HepG2 (cell line): ENCODE measurements around the gene GRK6. TPM values are rescaled to one million over a fixed set of nuclear protein-coding genes. Genes with fewer than 3 reads are reported as not detected.

ENCODE experiments used
- ATF1 ChIP-seq: IDR thresholded peaks from 2 replicates; pipeline ENCODE4 v1.6.1; 2016; ENCODE audit warnings: mild to moderate bottlenecking, control low read depth
- FOXC1 ChIP-seq: sonication (generic); formaldehyde crosslinking; IDR thresholded peaks from 2 replicates; pipeline ENCODE4 v1.8.0; 2022; ENCODE audit warnings: mild to moderate bottlenecking, missing genetic modification reagents, borderline replicate concordance
- MATR3 ChIP-seq: sonication (generic); formaldehyde crosslinking; IDR thresholded peaks from 2 replicates; pipeline ENCODE4 v1.4.0; 2020; ENCODE audit warnings: missing genetic modification reagents
- MAZ ChIP-seq, 2 experiments: sonication (generic) in 1 of 2; formaldehyde crosslinking in 1 of 2; IDR thresholded peaks; 2 replicates each; pipeline versions ENCODE4 v1.5.0 to v1.6.1; 2012 to 2020; ENCODE audit warnings: low read depth in 2 of 2, mild to moderate bottlenecking in 2 of 2, borderline replicate concordance in 1 of 2, improper control_type of control experiment in 1 of 2, low read length in 1 of 2, missing genetic modification reagents in 1 of 2, moderate library complexity in 1 of 2
- PHF8 ChIP-seq: sonication (generic); formaldehyde crosslinking; IDR thresholded peaks from 2 replicates; pipeline ENCODE4 v1.5.0; 2020; ENCODE audit warnings: missing genetic modification reagents
- RCOR2 ChIP-seq: IDR thresholded peaks from 2 replicates; pipeline ENCODE4 v1.6.1; 2016; ENCODE audit warnings: missing biosample characterization, missing genetic modification reagents
- SALL2 ChIP-seq: sonication (generic); formaldehyde crosslinking; IDR thresholded peaks from 2 replicates; pipeline ENCODE4 v1.8.1; 2023; ENCODE audit warnings: mild to moderate bottlenecking, missing genetic modification reagents, inconsistent platforms
- ZFP90 ChIP-seq: sonication (generic); formaldehyde crosslinking; IDR thresholded peaks from 2 replicates; pipeline ENCODE4 v1.8.0; 2022; ENCODE audit warnings: missing genetic modification reagents, mild to moderate bottlenecking, inconsistent platforms, borderline replicate concordance
- ZFX ChIP-seq: sonication (generic); formaldehyde crosslinking; IDR thresholded peaks from 2 replicates; pipeline ENCODE4 v1.4.0; 2020; ENCODE audit warnings: mild to moderate bottlenecking, low read depth, missing genetic modification reagents, moderate library complexity
- ZNF224 ChIP-seq: sonication (generic); formaldehyde crosslinking; IDR thresholded peaks from 2 replicates; pipeline ENCODE4 v1.5.0; 2020; ENCODE audit warnings: mild to moderate bottlenecking, missing genetic modification reagents
- ZNF230 ChIP-seq: sonication (generic); formaldehyde crosslinking; IDR thresholded peaks from 2 replicates; pipeline ENCODE4 v1.4.0; 2020; ENCODE audit warnings: mild to moderate bottlenecking, missing genetic modification reagents
- ZNF292 ChIP-seq: sonication (generic); formaldehyde crosslinking; IDR thresholded peaks from 2 replicates; pipeline ENCODE4 v1.8.1; 2022; ENCODE audit warnings: mild to moderate bottlenecking, low read depth, missing genetic modification reagents, borderline replicate concordance
- ZNF646 ChIP-seq: sonication (generic); formaldehyde crosslinking; IDR thresholded peaks from 2 replicates; pipeline ENCODE4 v1.9.0; 2021; ENCODE audit warnings: mild to moderate bottlenecking, missing genetic modification reagents
- ZNF652 ChIP-seq: IDR thresholded peaks from 2 replicates; pipeline ENCODE4 v1.6.1; 2016; ENCODE audit warnings: low read depth, borderline replicate concordance
- ZNF780A ChIP-seq: sonication (generic); formaldehyde crosslinking; IDR thresholded peaks from 2 replicates; pipeline ENCODE4 v1.8.0; 2022; ENCODE audit warnings: mild to moderate bottlenecking, missing genetic modification reagents, moderate library complexity
- polyA plus RNA-seq, 8 experiments: library from polyadenylated mRNA; depleted of rRNA in 3 of 8; stranded (reverse) in 7 of 8; unstranded in 1 of 8; fragments of >200 nt; fragmentation: Illumina TruSeq in 4 of 8; extraction: Trizol in 4 of 8; gene quantifications; 2 replicates each; pipeline versions ENCODE4 v1.2.1 to v1.2.3, GENCODE V29; 2011 to 2016; ENCODE audit warnings: low read depth in 4 of 8, missing spikeins in 1 of 8, mixed read lengths in 1 of 8; ENCODE audit not compliant: insufficient read depth in 1 of 8
- total RNA-seq, 5 experiments: library from RNA; depleted of rRNA; stranded (reverse); fragments of >200 nt; fragmentation: Illumina TruSeq; extraction: Trizol; gene quantifications; 2 replicates each; pipeline ENCODE4 v1.2.3, GENCODE V29; 2016; ENCODE audit warnings: low read depth in 1 of 5
- TF ChIP-seq, protein P1 (sequence below): IDR thresholded peaks from 2 replicates; pipeline ENCODE4 v1.6.1; 2012; ENCODE audit warnings: low read length, improper control_type of control experiment
- TF ChIP-seq, protein P2 (sequence below): sonication (generic); formaldehyde crosslinking; IDR thresholded peaks from 2 replicates; pipeline ENCODE4 v1.4.0; 2020; ENCODE audit warnings: missing genetic modification reagents, borderline replicate concordance

The GRK6 gene
- total and polyA plus RNA-seq, 2 of the 13 experiments (the other 11 are each of a cell fraction or from before 2014, with no cell fraction given), result 13.2 to 19.9 TPM

GRCh38 chr5:177382423-177383029 is 44.0 kb upstream of the GRK6 start (continued):
- TF ChIP-seq, protein P1, sequence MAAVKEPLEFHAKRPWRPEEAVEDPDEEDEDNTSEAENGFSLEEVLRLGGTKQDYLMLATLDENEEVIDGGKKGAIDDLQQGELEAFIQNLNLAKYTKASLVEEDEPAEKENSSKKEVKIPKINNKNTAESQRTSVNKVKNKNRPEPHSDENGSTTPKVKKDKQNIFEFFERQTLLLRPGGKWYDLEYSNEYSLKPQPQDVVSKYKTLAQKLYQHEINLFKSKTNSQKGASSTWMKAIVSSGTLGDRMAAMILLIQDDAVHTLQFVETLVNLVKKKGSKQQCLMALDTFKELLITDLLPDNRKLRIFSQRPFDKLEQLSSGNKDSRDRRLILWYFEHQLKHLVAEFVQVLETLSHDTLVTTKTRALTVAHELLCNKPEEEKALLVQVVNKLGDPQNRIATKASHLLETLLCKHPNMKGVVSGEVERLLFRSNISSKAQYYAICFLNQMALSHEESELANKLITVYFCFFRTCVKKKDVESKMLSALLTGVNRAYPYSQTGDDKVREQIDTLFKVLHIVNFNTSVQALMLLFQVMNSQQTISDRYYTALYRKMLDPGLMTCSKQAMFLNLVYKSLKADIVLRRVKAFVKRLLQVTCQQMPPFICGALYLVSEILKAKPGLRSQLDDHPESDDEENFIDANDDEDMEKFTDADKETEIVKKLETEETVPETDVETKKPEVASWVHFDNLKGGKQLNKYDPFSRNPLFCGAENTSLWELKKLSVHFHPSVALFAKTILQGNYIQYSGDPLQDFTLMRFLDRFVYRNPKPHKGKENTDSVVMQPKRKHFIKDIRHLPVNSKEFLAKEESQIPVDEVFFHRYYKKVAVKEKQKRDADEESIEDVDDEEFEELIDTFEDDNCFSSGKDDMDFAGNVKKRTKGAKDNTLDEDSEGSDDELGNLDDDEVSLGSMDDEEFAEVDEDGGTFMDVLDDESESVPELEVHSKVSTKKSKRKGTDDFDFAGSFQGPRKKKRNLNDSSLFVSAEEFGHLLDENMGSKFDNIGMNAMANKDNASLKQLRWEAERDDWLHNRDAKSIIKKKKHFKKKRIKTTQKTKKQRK, result no peak
- TF ChIP-seq SALL2 (CRISPR knock-in tag), result no peak
- no peak for TF ChIP-seq ZNF230 (CRISPR knock-in tag)
- no peak for TF ChIP-seq ZFP90 (CRISPR knock-in tag)
- TF ChIP-seq ZNF646 (CRISPR knock-in tag), result no peak
- no peak for TF ChIP-seq RCOR2 (CRISPR knock-in tag)
- no peak for TF ChIP-seq ZNF224
- TF ChIP-seq ATF1 (CRISPR knock-in tag), result no peak
- no peak for TF ChIP-seq FOXC1
- no peak for TF ChIP-seq ZNF780A
- TF ChIP-seq ZNF652, result no peak
- TF ChIP-seq, protein P2, sequence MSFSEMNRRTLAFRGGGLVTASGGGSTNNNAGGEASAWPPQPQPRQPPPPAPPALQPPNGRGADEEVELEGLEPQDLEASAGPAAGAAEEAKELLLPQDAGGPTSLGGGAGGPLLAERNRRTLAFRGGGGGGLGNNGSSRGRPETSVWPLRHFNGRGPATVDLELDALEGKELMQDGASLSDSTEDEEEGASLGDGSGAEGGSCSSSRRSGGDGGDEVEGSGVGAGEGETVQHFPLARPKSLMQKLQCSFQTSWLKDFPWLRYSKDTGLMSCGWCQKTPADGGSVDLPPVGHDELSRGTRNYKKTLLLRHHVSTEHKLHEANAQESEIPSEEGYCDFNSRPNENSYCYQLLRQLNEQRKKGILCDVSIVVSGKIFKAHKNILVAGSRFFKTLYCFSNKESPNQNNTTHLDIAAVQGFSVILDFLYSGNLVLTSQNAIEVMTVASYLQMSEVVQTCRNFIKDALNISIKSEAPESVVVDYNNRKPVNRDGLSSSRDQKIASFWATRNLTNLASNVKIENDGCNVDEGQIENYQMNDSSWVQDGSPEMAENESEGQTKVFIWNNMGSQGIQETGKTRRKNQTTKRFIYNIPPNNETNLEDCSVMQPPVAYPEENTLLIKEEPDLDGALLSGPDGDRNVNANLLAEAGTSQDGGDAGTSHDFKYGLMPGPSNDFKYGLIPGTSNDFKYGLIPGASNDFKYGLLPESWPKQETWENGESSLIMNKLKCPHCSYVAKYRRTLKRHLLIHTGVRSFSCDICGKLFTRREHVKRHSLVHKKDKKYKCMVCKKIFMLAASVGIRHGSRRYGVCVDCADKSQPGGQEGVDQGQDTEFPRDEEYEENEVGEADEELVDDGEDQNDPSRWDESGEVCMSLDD (CRISPR knock-in tag), result no peak
- no peak for TF ChIP-seq MAZ (IDR thresholded peaks at IDR 0.05; ENCODE audit: borderline replicate concordance, low read depth, low read length)
- no peak for TF ChIP-seq MAZ (CRISPR knock-in tag; IDR thresholded peaks at IDR 0.05; ENCODE audit: low read depth)
- TF ChIP-seq ZFX, result peak; percentile 48
- TF ChIP-seq ZNF292 (CRISPR knock-in tag), result no peak
- no peak for TF ChIP-seq PHF8
- TF ChIP-seq MATR3 (CRISPR knock-in tag), result no peak
